SIG-M5 treated with dmso at 0.1 percent for 504 hours (cell line): ENCODE data around the gene SLC27A4.

Experiments used
- DNase-seq: peaks from one replicate; lab custom pipeline; 2025; ENCODE audit not compliant: unreplicated experiment; lab: John Stamatoyannopoulos, UW

Gene SLC27A4

DNA sequence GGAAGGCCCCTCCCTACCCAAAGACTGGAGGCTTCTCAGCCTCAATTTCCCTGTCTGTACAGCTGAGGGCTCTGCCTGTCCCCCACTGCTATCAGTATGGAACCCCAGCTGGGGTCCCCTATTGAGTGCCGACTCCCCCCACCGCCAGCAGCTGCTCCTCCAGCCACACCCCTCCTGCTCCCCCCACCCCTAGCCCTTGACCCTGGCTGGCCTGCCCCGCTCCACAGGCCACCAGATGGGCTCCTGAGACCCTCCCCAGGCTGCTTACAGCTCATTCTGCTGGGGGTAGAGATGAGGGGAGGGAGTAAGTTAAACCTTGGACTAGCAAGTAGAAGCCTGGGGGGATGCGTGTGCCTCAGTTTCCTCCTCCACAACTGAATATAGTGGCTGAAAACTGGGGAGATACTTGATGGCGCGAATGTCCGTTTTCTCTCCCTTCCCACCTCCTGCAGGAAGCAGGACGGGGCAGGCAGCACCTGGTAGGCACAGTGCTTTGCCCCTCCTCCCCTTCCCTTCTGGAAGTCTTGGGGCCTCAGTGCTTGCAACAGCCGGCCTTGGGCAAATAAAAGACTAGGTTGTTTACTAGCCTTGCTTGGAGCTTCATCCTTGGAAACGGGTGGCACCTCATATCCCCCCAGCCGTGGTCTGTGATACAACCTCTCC lies 50.0 kb downstream of the SLC27A4 start:
- DNase-seq, result no peak

DNA sequence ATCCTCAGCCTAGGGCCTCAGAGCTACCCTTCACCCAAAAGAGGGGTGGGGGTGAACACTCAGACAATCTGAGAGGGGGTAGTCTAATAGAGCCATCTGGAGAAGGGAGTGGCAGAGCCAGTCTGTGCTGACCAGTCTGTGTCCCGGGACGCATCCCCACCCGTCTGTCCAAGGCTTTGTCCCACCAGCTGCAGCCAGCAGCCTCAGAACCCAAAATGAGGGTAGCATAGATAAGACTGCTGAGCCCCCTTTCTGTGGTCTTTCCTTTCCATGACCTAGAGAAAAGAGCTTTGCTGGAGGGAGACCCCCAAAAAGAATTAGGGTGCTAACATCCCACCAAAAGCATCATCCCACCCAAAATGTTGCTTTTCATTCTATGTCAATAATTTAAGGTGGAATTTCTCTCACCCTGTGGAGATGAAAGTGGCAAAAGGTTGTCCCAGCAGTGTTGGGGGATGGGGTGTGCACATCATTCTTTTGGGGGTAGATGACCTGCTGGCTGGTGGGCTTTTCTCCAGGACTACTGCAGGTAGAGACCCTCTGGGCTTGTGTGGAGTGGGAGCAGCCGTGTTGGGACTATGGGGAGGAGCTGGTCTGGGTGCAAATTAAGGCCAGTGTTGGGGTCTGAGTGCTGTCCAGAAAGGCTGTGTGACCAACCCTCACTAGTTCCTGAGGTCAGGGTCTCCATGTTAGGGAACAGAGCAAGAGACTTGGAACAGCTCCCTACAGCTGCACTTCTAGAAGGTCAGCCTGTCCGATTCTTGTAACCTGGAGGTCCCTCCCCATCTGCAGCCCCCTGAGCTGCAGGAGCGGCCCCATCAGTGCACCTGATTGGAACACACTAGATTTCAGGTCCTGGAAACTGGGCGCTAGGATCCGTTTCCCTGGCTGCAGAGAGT lies 50.7 kb downstream of the SLC27A4 start:
- DNase-seq, result no peak

GRCh38 chr9:128391956-128392301 lies 51.6 kb downstream of the SLC27A4 start:
- DNase-seq, result no peak

DNA sequence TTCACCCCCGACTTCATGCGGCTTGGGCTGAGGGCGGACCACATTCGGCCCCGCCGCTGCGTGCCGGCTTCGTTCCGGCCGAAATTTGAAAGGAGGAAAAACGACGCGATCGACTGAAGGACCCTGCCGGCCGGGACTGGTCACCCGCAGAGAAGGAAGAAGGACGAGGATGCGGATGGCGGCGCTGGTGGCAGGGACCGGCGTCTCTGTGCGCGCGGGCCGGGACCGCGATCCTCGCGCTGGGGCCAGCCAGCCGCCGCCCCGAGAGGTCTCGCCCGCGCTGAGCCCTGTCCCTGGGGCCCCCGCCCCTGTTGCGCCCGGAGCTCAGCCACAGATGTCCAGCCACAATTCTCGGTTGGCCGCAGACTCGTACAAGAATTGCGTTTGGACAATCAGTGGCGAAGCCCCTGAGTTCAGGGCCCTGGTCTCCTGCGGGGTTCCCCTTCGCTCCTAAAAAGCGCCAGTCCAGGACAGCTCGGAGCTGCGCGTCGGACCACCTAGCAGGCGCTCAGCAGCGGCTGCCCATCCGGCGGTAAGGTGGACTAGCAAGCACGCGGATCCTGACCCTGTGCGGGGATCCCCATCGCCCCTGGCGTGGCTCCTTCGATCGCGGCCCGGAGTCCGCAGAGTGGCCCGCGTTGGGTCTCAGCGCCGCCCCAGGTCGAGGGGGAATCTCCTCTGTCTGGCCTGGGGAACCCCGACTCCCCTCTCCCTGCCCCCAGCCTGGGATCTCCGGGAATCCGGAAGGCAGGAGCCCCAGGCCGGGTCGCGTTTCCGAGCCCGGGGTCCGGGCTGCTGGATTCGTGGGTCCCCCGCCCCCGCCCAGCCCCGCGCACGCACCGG lies 52.2 kb downstream of the SLC27A4 start:
- DNase-seq, result no peak

- no peak for DNase-seq
Measured at GRCh38 chr9:128393145-128393775, 52.9 kb downstream of the SLC27A4 start.

GRCh38 chr9:128393970-128394369 lies 53.6 kb downstream of the SLC27A4 start:
- DNase-seq, result no peak

- no peak for DNase-seq
Measured at GRCh38 chr9:128394379-128395168, 54.2 kb downstream of the SLC27A4 start.

DNA sequence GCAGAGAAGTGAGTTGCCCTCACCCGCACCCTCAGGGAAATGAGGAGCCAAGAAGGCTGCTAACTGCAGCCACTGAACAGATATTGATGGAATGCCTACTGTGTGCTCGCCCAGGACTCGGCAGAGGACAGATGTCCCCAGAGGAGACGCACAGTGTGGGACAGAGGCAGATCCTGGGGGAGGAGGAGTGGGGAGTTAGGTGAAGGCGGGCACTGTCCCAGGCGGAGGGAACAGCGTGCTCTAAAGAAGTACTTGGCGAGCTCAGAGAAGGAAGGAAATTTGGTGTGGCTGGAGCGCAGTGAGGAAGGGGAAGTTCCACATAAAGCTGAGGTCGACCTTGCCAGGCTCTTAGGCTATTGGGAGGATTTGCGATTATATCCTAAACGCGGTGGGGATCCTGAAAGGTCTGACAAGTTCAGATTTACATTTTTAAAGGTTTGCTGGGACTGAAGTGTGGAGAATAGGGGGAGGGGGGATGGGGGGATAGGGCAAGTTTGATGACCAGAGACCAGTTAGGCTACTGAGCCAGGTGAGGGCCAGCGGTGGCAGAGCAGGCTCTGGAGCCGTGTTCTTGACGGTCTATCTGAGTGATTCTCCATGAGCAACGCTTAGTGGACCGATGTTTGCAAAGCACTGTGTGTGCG lies 56.8 kb downstream of the SLC27A4 start:
- peak; percentile 25 for DNase-seq

GRCh38 chr9:128397831-128398230 lies 57.5 kb downstream of the SLC27A4 start:
- DNase-seq, result no peak

GRCh38 chr9:128399861-128400260 lies 59.5 kb downstream of the SLC27A4 start:
- no peak for DNase-seq

GRCh38 chr9:128404560-128404959 lies 64.2 kb downstream of the SLC27A4 start:
- no peak for DNase-seq

DNA sequence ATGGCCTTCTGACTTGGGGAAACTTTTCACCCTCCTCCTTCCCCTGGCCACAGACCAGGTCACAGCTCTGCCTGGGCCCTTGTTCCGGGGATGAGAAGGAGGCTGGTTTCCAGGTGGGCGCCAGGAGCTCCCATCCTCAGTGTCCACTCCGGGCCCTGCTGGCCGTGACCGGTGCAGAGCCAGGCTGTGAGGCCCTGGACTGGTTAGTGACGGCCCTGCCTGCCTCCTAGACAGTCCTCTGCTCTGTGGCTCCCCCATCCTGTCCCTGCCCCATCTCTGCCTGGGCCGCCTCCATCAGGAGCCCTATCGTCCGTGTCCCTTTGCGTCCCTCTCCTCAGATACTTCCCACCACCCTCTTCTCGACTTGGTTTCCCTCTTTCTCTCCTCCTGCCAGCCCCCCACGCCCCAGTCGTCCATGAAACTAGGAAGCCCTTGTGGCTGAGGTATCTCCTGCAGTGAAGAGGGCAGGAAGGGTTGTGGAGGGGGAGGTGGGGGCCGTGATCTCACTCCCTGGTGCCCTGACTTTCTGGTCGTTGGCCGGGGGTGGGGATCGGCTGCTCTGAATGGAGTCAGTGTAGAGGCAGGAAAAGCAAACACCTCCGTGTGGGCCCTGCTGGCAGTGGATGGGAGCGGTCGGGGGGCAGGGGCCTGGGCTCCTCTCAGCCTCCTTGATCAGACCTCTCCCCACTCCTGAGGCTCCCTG lies 64.9 kb downstream of the SLC27A4 start:
- DNase-seq, result no peak

GRCh38 chr9:128405780-128406171 lies 65.4 kb downstream of the SLC27A4 start:
- no peak for DNase-seq

GRCh38 chr9:128406848-128407391 lies 66.6 kb downstream of the SLC27A4 start:
- DNase-seq, result no peak

DNA sequence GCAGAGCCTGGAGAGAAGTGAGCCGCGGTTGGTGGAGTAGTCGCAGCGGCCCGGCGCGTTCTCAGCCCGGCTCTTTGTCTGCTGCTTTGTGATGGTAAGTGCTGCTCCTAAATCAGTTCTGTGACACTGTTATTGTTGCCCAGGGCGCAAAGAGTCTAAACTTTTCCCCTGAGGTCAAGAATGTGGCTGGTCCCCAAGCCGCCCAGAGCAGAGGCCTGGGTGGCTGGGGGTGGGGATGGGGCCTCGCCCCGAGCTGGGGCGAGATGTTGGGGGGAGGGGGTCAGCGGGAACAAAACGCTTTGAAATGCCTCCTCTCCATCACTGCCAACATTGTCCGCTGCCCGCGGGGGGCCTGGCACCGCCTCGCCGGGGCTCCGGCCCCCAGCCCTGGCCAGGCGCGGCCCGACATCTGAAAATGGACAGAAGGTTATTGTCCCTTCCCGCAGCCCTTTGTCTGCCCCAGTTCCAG lies 68.7 kb downstream of the SLC27A4 start:
- DNase-seq, result no peak

- no peak for DNase-seq
Measured at GRCh38 chr9:128409450-128409849, 69.1 kb downstream of the SLC27A4 start.

- no peak for DNase-seq
Measured at GRCh38 chr9:128409978-128410377, 69.7 kb downstream of the SLC27A4 start.
